Sigmoid colon (tissue), 7 donors: ENCODE measurements around the gene C2orf80. TPM values are rescaled to one million over a fixed set of nuclear protein-coding genes. Genes with fewer than 3 reads are reported as not detected.
"Not testable (repeated sequence)": the region's sequence is repeated elsewhere in the genome, so short reads cannot be mapped to it uniquely, and the experiment has no call there.

Source experiments
- DNase-seq: peaks from one replicate; pipeline ENCODE4 v3.0.0-alpha.2; 2019
- H3K27ac ChIP-seq, 4 donors: fragments of 200-600 bp; sonication (generic); one replicate each; pipeline ENCODE4 v1.5.1; 2016 to 2019; ENCODE audit warnings: mild to moderate bottlenecking in 1 of 4
- H3K27me3 ChIP-seq, 3 donors: fragments of 200-600 bp; sonication (generic); one replicate each; pipeline ENCODE4 v1.5.1; 2019; ENCODE audit warnings: mild to moderate bottlenecking in 1 of 3
- H3K36me3 ChIP-seq, 4 donors: fragments of 200-600 bp; sonication (generic); one replicate each; pipeline ENCODE4 v1.5.1; 2016 to 2019
- H3K4me1 ChIP-seq, 4 donors: fragments of 200-600 bp; sonication (generic); one replicate each; pipeline ENCODE4 v1.5.1; 2017 to 2019
- H3K4me3 ChIP-seq, 4 donors: fragments of 200-600 bp; sonication (generic); one replicate each; pipeline ENCODE4 v1.5.1; 2017 to 2019; ENCODE audit warnings: mild to moderate bottlenecking in 2 of 4, moderate library complexity in 1 of 4
- H3K9me3 ChIP-seq, 4 donors: fragments of 200-600 bp in 3 of 4; sonication (generic) in 3 of 4; one replicate each; pipeline versions ENCODE4 v1.5.1 to v1.6.1; 2013 to 2019
- EP300 ChIP-seq, 4 donors: sonication (generic); formaldehyde crosslinking; IDR thresholded peaks; one replicate each; pipeline ENCODE4 v1.6.1; 2017; ENCODE audit warnings: antibody characterized with exemption in 4 of 4
- POLR2A ChIP-seq, 2 donors: fragments of 450-650 bp; IDR thresholded peaks; one replicate each; pipeline ENCODE4 v1.6.1; 2016; ENCODE audit warnings: antibody characterized with exemption in 2 of 2, mild to moderate bottlenecking in 2 of 2, moderate library complexity in 2 of 2
- POLR2AphosphoS5 ChIP-seq, 4 donors: sonication (generic); formaldehyde crosslinking; IDR thresholded peaks; one replicate each; pipeline ENCODE4 v1.6.1; 2017; ENCODE audit warnings: antibody characterized with exemption in 4 of 4
- WGBS, 2 donors: extraction: QIAGEN DNeasy Blood & Tissue Kit; methylation state at CpG; one replicate each; pipeline ENCODE4 v1.1.7; 2013; 5-methylcytosine and 5-hydroxymethylcytosine counted together
- intact Hi-C: fragments of 100-400 bp; cut with DNase I; formaldehyde crosslinking; loops from one replicate; pipeline ENCODE4 v1.15.1; 2023
- polyA plus RNA-seq, 3 donors: library from polyadenylated mRNA; stranded (reverse); fragments of 200-250 nt; gene quantifications; one replicate each; pipeline ENCODE4 v1.2.3, GENCODE V29; 2013
- total RNA-seq, 4 donors: library from RNA; depleted of rRNA; stranded (reverse); fragments of >200 nt; gene quantifications; one replicate each; pipeline ENCODE4 v1.1.0, GENCODE V29; 2016
- TF ChIP-seq, protein P1 (sequence below), 4 experiments: fragments of 450-650 bp in 3 of 4; fragments of 200-600 bp in 1 of 4; IDR thresholded peaks; one replicate each; pipeline ENCODE4 v1.5.1; 2016 to 2019; ENCODE audit warnings: antibody characterized with exemption in 4 of 4, mild to moderate bottlenecking in 3 of 4, moderate library complexity in 2 of 4
- donor health status: healthy with polysubstance abuse.
- donor health status: Bipolar disorder and iron deficiency.
- donor health status: healthy.

The C2orf80 gene
- total and polyA plus RNA-seq, 7 donors = not detected

DNA sequence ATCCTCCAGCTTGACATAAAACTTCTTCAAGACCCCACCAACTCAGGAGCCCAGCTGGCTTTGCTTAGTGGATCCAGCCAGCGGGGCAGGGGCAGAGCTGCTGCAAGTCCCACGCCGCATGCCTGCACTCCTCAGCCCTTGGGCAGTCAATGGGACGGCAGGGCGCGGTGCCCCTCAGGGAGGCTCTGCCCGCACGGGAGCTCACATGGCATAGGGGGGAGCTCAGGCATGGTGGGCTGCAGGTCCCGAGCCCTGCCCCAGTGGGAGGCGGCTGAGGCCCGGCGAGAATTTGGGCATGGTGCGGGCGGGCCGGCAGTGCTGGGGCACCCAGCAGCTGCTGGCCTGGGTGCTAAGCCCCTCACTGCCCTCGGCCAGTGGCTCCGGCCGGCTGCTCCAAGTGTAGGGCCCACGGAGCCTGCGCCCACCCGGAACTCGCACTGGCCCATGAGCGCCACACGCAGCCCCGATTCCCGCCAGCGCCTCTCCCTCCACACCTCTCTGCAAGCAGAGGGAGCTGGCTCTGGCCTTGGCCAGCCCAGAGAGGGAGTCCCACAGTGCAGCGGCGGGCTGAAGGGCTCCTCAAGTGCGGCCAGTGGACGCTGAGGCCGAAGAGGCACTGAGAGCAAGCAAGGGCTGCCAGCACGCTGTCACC lies 37.9 kb upstream of the C2orf80 start:
- intact Hi-C loops = no loop called here
- TF ChIP-seq POLR2AphosphoS5 (IDR thresholded peaks at IDR 0.05) (no peak), EP300 (IDR thresholded peaks at IDR 0.05) (no peak), POLR2A (IDR thresholded peaks at IDR 0.05) (no peak)
- TF ChIP-seq, protein P1, sequence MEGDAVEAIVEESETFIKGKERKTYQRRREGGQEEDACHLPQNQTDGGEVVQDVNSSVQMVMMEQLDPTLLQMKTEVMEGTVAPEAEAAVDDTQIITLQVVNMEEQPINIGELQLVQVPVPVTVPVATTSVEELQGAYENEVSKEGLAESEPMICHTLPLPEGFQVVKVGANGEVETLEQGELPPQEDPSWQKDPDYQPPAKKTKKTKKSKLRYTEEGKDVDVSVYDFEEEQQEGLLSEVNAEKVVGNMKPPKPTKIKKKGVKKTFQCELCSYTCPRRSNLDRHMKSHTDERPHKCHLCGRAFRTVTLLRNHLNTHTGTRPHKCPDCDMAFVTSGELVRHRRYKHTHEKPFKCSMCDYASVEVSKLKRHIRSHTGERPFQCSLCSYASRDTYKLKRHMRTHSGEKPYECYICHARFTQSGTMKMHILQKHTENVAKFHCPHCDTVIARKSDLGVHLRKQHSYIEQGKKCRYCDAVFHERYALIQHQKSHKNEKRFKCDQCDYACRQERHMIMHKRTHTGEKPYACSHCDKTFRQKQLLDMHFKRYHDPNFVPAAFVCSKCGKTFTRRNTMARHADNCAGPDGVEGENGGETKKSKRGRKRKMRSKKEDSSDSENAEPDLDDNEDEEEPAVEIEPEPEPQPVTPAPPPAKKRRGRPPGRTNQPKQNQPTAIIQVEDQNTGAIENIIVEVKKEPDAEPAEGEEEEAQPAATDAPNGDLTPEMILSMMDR (IDR thresholded peaks at IDR 0.05) = no peak
- H3K27me3 ChIP-seq = no peaks in the 10 kb centered on the region
- no peak overlapping the region for H3K4me3 ChIP-seq
- no peaks in the 10 kb centered on the region for H3K36me3 ChIP-seq
- H3K27ac ChIP-seq = no peak overlapping the region
- no peaks in the 10 kb centered on the region for H3K4me1 ChIP-seq
- no peaks in the 10 kb centered on the region for H3K9me3 ChIP-seq
- WGBS, 2 donors = 96 to 97% methylated on average over 33 of the region's 33 CpGs
- DNase-seq = no peak

DNA sequence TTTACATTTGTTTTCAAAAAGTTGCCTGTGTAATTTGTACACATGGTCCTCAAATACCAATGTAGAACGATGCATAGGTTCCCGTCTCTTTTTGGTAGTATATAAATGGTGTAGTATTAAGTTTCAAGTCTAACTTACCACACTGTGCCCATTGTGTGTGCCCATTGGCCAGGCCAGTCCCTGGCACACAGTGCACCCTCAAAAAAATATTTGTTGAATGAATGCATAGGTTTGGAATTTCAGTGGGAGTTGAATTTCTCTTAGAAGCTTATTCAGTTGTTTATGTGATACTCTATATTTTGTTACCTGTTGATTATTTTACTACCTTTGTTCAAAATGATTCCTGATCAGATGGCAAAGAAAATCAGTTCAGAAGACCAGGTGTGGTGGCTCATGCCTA lies 35.0 kb upstream of the C2orf80 start:
- intact Hi-C loops = no loop called here
- H3K27ac ChIP-seq = no peak overlapping the region

DNA sequence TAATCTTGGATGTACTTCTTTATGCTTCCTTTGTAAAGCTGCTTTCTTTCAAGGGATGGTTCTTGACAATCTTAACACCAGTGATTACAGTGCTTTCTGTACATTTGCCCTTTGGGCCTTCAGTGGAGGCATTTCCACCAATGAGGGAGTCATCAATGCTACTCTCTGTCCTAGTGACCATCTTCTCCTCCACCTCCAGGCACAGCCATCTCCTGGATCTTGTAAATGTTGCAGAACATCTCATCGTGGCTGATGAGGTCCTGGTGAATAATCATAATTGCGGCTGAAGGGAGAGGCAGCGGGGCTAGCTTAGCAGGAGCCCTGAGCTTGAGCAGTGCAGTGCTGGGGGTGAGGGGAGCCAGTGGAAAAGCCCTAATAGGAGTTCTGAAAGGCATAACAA lies 32.5 kb upstream of the C2orf80 start:
- no peaks in the 10 kb centered on the region for H3K36me3 ChIP-seq
- DNase-seq = no peak
- no peaks in the 10 kb centered on the region for H3K9me3 ChIP-seq
- no peak overlapping the region for H3K4me3 ChIP-seq
- H3K27me3 ChIP-seq = no peaks in the 10 kb centered on the region
- intact Hi-C loops = no loop called here
- H3K27ac ChIP-seq = no peak overlapping the region
- no peak for TF ChIP-seq EP300 (IDR thresholded peaks at IDR 0.05)
- no peak for TF ChIP-seq POLR2A (IDR thresholded peaks at IDR 0.05)
- no peak for TF ChIP-seq POLR2AphosphoS5 (IDR thresholded peaks at IDR 0.05)
- TF ChIP-seq, protein P1 (IDR thresholded peaks at IDR 0.05) = no peak
- 91 to 93% methylated on average over 3 of the region's 3 CpGs for WGBS, 2 donors
- H3K4me1 ChIP-seq = no peaks in the 10 kb centered on the region

More for the DNA sequence above, 35.0 kb upstream of the C2orf80 start:
- TF ChIP-seq POLR2A (IDR thresholded peaks at IDR 0.05) = no peak
- no peak for TF ChIP-seq POLR2AphosphoS5 (IDR thresholded peaks at IDR 0.05)
- TF ChIP-seq EP300 (IDR thresholded peaks at IDR 0.05) = no peak
- TF ChIP-seq, protein P1 (IDR thresholded peaks at IDR 0.05) = no peak
- Histone ChIP-seq H3K27me3 (no peaks in the 10 kb centered on the region), H3K4me1 (no peaks in the 10 kb centered on the region), H3K4me3 (no peak overlapping the region), H3K36me3 (no peaks in the 10 kb centered on the region), H3K9me3 (no peaks in the 10 kb centered on the region)
- no peak for DNase-seq
- 96 to 99% methylated on average over 2 of the region's 2 CpGs for WGBS, 2 donors

- WGBS, 2 donors = 89 to 92% methylated on average over 3 of the region's 3 CpGs
- intact Hi-C loops = not testable (repeated sequence)
Measured at GRCh38 chr2:208221873-208222272, 32.0 kb upstream of the C2orf80 start.

GRCh38 chr2:208210688-208211451 lies 21.0 kb upstream of the C2orf80 start:
- TF ChIP-seq, protein P1 (IDR thresholded peaks at IDR 0.05) = no peak
- TF ChIP-seq EP300 (IDR thresholded peaks at IDR 0.05) = no peak
- TF ChIP-seq POLR2A (IDR thresholded peaks at IDR 0.05) = no peak
- TF ChIP-seq POLR2AphosphoS5 (IDR thresholded peaks at IDR 0.05) = no peak
- no peak overlapping the region for H3K27ac ChIP-seq
- H3K36me3 ChIP-seq = no peaks in the 10 kb centered on the region
- WGBS, 2 donors = 88 to 92% methylated on average over 9 of the region's 9 CpGs
- no peak overlapping the region for H3K4me3 ChIP-seq
- DNase-seq = no peak
- H3K27me3 ChIP-seq = no peaks in the 10 kb centered on the region
- H3K4me1 ChIP-seq = no peaks in the 10 kb centered on the region
- no peaks in the 10 kb centered on the region for H3K9me3 ChIP-seq
- intact Hi-C loops = no loop called here

More at GRCh38 chr2:208221873-208222272, 32.0 kb upstream of the C2orf80 start:
- H3K27me3 ChIP-seq, DNase-seq, H3K36me3 ChIP-seq, H3K4me3 ChIP-seq, H3K4me1 ChIP-seq, H3K27ac ChIP-seq, H3K9me3 ChIP-seq: not testable (repeated sequence)
